ENCODE results near the gene TBC1D3I.

Gene TBC1D3I

GRCh38 chr17:36205637-36206485, 58.5 kb downstream of the TBC1D3I start:
- no peak for DNase-seq

GRCh38 chr17:36204724-36205500, 59.5 kb downstream of the TBC1D3I start:
- DNase-seq: no peak
